Hepatocyte (in vitro differentiated cells): ENCODE results near the gene ZNF35.

ENCODE experiments used
- EZH2 ChIP-seq: fragments of 200-600 bp; sonication (generic); IDR thresholded peaks from 2 replicates; pipeline ENCODE4 v1.6.1; 2016; ENCODE audit warnings: antibody characterized with exemption, mild to moderate bottlenecking, borderline replicate concordance
- EZH2phosphoT487 ChIP-seq: fragments of 200-600 bp; sonication (generic); IDR thresholded peaks from one replicate; pipeline ENCODE4 v1.6.1; 2018; ENCODE audit warnings: antibody characterized with exemption, mild to moderate bottlenecking, low read depth, moderate library complexity; ENCODE audit not compliant: unreplicated experiment, severe bottlenecking
- TF ChIP-seq, protein P1 (sequence below): fragments of 200-600 bp; sonication (generic); IDR thresholded peaks from 2 replicates; pipeline ENCODE4 v1.5.1; 2016; ENCODE audit warnings: antibody characterized with exemption, mild to moderate bottlenecking; ENCODE audit not compliant: poor library complexity

DNA sequence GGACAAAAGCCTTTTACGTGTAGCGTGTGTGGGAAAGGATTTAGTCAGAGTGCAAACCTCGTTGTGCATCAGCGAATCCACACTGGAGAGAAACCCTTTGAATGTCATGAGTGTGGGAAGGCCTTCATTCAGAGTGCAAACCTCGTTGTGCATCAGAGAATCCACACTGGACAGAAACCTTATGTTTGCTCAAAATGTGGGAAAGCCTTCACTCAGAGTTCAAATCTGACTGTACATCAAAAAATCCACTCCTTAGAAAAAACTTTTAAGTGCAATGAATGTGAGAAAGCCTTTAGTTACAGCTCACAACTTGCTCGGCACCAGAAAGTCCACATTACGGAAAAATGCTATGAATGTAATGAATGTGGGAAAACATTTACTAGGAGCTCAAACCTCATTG is 10.5 kb downstream of the ZNF35 start:
- TF ChIP-seq, protein P1, sequence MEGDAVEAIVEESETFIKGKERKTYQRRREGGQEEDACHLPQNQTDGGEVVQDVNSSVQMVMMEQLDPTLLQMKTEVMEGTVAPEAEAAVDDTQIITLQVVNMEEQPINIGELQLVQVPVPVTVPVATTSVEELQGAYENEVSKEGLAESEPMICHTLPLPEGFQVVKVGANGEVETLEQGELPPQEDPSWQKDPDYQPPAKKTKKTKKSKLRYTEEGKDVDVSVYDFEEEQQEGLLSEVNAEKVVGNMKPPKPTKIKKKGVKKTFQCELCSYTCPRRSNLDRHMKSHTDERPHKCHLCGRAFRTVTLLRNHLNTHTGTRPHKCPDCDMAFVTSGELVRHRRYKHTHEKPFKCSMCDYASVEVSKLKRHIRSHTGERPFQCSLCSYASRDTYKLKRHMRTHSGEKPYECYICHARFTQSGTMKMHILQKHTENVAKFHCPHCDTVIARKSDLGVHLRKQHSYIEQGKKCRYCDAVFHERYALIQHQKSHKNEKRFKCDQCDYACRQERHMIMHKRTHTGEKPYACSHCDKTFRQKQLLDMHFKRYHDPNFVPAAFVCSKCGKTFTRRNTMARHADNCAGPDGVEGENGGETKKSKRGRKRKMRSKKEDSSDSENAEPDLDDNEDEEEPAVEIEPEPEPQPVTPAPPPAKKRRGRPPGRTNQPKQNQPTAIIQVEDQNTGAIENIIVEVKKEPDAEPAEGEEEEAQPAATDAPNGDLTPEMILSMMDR: no peak
- TF ChIP-seq EZH2 (no peak), EZH2phosphoT487 (no peak)
